Astrocyte (in vitro differentiated cells and primary cell): ENCODE results near the gene PTPN1.

Experiments used
- EZH2 ChIP-seq: IDR thresholded peaks from 2 replicates; pipeline ENCODE4 v1.6.1; 2012; ENCODE audit warnings: mild to moderate bottlenecking, low read length, inconsistent platforms; ENCODE audit not compliant: insufficient read depth
- TF ChIP-seq, protein P1 (sequence below): IDR thresholded peaks from 2 replicates; pipeline ENCODE4 v1.5.1; 2011; ENCODE audit warnings: low read depth, mild to moderate bottlenecking, inconsistent platforms, low read length, moderate library complexity; ENCODE audit not compliant: insufficient read depth

DNA sequence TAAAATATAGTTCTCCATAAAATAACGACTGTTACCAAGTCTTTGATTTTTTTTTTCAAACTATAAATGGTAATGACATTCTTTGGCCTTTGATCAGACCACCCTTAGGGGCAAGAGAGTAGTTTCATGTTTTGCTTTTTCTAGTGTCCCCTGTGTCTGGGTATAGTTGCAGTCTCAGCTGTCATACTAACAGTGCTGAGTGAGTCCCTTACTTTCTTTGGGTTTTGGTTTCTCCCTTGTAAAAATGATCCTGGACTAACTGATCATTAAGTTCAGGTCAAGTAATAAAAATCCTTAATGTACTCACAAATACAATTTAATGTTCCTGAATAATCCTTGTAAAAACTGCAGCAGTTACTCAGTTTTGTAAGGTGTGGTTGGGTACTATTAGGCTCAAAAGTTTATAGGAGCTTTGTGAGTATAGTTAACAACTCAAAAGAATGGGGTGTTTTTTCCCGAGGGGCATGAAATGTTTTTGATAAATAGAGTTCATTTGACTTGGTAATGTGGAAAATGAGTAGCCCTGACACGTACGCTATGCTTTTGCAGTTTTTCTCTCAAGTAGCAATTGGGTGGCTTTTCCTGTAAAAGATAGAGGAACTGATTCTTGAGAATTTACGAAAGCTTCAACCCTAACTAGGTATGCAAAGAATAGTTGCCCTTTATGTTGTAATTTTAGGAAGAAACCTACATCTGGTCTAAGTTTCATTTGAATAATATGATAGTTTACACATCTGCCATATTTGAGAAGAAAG lies 6.2 kb downstream of the PTPN1 start:
- TF ChIP-seq, protein P1, sequence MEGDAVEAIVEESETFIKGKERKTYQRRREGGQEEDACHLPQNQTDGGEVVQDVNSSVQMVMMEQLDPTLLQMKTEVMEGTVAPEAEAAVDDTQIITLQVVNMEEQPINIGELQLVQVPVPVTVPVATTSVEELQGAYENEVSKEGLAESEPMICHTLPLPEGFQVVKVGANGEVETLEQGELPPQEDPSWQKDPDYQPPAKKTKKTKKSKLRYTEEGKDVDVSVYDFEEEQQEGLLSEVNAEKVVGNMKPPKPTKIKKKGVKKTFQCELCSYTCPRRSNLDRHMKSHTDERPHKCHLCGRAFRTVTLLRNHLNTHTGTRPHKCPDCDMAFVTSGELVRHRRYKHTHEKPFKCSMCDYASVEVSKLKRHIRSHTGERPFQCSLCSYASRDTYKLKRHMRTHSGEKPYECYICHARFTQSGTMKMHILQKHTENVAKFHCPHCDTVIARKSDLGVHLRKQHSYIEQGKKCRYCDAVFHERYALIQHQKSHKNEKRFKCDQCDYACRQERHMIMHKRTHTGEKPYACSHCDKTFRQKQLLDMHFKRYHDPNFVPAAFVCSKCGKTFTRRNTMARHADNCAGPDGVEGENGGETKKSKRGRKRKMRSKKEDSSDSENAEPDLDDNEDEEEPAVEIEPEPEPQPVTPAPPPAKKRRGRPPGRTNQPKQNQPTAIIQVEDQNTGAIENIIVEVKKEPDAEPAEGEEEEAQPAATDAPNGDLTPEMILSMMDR, result no peak
- no peak for TF ChIP-seq EZH2
